Measurements from ENCODE around the gene DYNLT4.
"Not testable (repeated sequence)": the region's sequence is repeated elsewhere in the genome, so short reads cannot be mapped to it uniquely, and the experiment has no call there.

Gene DYNLT4

DNA sequence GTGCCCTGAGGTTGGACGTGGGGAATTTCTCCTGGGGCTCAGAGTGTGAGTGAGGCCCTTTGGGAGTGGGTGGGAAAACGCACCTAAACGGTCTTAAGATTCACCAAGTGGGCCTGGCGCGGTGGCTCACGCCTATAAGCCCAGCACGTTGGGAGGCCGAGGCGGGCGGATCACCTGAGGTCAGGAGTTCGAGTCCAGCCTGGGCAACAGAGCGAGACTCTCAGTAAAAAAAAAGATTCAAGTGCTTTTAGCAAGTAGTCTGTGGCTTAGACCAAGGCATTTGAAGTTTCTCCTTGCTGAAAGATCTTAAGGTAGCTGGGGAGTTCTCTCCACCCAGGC lies 30.5 kb downstream of the DYNLT4 start:
- peak overlapping the region; percentile 93 for H3K4me3 ChIP-seq (ENCODE audit: low read depth, low read length)
- TF ChIP-seq, protein P1, sequence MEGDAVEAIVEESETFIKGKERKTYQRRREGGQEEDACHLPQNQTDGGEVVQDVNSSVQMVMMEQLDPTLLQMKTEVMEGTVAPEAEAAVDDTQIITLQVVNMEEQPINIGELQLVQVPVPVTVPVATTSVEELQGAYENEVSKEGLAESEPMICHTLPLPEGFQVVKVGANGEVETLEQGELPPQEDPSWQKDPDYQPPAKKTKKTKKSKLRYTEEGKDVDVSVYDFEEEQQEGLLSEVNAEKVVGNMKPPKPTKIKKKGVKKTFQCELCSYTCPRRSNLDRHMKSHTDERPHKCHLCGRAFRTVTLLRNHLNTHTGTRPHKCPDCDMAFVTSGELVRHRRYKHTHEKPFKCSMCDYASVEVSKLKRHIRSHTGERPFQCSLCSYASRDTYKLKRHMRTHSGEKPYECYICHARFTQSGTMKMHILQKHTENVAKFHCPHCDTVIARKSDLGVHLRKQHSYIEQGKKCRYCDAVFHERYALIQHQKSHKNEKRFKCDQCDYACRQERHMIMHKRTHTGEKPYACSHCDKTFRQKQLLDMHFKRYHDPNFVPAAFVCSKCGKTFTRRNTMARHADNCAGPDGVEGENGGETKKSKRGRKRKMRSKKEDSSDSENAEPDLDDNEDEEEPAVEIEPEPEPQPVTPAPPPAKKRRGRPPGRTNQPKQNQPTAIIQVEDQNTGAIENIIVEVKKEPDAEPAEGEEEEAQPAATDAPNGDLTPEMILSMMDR (IDR thresholded peaks at IDR 0.05; ENCODE audit: low read depth, low read length) = no peak

GRCh38 chr1:44775930-44776729 lies 31.0 kb downstream of the DYNLT4 start:
- TF ChIP-seq, protein P1 (IDR thresholded peaks at IDR 0.05; ENCODE audit: low read depth, low read length) = no peak
- H3K4me3 ChIP-seq (ENCODE audit: low read depth, low read length) = peak overlapping the region; percentile 93

- TF ChIP-seq, protein P1 (IDR thresholded peaks at IDR 0.05; ENCODE audit: low read depth, low read length) = no peak
- peak within 1 kb of the TSS; percentile 93 for H3K4me3 ChIP-seq (ENCODE audit: low read depth, low read length)
These were observed 31.8 kb downstream of the DYNLT4 start, which contains the start of gene RPS8 for GRCh38 chr1:44775078-44775929. RPS8 (plus strand) TSS chr1:44775540; CDS start chr1:44775597, 57 bp downstream.

DNA sequence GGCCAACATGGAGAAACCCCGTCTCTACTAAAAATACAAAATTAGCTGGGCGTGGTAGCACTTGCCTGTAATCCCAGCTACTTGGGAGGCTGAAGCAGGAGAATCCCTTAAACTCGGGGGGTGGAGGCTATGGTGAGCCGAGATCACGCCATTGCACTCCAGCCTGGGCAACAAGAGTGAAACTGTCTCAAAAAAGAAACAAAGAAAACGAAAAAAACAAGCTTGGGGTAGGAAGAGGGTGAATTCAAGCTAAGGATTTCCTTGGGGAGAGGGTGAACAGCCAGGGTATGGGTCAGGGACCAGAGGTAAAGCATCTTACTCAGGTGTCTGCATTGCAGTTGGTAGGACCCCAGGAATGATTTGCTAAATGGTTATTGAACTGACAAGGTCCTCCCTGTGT lies 40.7 kb downstream of the DYNLT4 start:
- H3K4me3 ChIP-seq (ENCODE audit: low read depth, low read length) = not testable (repeated sequence)

GRCh38 chr1:44760876-44761275 lies 46.3 kb downstream of the DYNLT4 start:
- H3K4me3 ChIP-seq (ENCODE audit: low read depth, low read length) = no peak overlapping the region
- TF ChIP-seq, protein P1 (IDR thresholded peaks at IDR 0.05; ENCODE audit: low read depth, low read length) = no peak

DNA sequence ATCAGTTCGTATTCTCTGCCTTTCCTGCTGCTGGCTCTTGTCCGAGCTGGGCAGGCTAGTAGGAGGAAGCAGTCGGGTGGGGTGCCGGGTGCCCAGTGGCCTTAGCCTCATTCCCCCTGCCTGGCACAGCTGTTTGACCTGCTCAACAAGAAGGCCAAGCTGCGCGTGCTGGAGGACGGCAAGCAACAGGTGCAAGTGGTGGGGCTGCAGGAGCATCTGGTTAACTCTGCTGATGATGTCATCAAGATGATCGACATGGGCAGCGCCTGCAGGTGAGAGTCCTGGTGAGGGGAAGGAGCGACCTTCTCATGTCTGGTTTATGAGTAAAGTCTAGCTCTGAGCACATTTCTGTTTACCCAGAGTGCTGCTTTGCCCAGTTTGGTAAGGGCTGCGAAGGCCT lies 48.1 kb downstream of the DYNLT4 start:
- TF ChIP-seq, protein P1 (IDR thresholded peaks at IDR 0.05; ENCODE audit: low read depth, low read length) = no peak
- no peak overlapping the region for H3K4me3 ChIP-seq (ENCODE audit: low read depth, low read length)

- TF ChIP-seq, protein P1 (IDR thresholded peaks at IDR 0.05; ENCODE audit: low read depth, low read length) = no peak
- H3K4me3 ChIP-seq (ENCODE audit: low read depth, low read length) = no peak overlapping the region
These were observed 49.7 kb downstream of the DYNLT4 start for GRCh38 chr1:44757420-44757819.
